ENCODE data around the gene APOO.

GRCh38 chrX:23854945-23855344 is 52.8 kb downstream of the APOO start:
- no peak for TF ChIP-seq EZH2 (IDR thresholded peaks at IDR 0.05; ENCODE audit: insufficient read depth, poor library complexity, severe bottlenecking)
- no peak for TF ChIP-seq EZH2phosphoT487 (IDR thresholded peaks at IDR 0.05; ENCODE audit: insufficient read depth, low read depth)

Measured in GM23248 (cell line).